ENCODE measurements around the gene PHF12.

- TF ChIP-seq CTCF (IDR thresholded peaks at IDR 0.05; ENCODE audit: borderline replicate concordance, extremely low read depth, low read length, poor library complexity, severe bottlenecking): no peak
- TF ChIP-seq EZH2 (IDR thresholded peaks at IDR 0.05; ENCODE audit: borderline replicate concordance, low read depth, low read length, severe bottlenecking): no peak
These were observed 47.9 kb upstream of the PHF12 start for GRCh38 chr17:28999206-28999605.

Measured in DND-41 (cell line).